ENCODE measurements around the gene PRKAG2.

The PRKAG2 gene

DNA sequence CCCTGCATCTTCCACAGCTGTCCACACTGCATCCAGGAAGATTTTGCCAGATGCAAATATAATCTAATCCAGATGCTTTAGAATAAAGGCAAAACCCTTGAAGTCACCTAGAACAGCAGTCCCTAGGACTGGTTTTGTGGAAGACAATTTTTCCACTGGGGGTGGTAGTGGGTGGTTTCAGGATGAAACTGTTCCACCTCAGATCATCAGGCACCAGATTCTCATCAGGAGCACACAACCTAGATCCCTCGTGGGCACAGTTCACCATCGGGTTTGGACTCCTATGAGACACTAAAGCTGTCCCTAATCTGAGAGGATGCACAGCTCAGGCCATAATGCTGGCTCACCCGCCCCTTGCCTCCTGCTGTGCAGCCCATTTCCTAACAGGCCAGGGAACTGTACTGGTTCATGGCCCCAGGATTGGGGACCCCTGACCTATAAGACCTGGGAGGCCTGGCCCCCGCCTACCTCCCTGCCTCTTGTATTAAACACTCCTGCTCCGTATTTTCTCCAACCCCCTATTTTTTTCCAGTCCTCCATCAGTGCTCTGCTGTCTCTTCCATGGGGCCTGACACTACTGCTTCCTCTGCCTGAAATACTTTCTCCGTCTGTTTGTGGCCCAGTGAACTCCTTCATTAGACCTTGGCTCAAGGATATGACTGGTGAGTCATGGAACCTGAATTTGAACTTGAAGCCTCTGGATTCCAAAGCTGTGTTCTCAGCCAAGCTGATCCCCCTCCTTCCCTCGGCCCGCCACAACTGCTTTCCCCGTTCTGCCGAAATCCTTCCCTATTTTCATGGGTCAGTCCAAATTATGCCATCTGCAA lies 277.3 kb downstream of the PRKAG2 start:
- DNase-seq, result peak; percentile 96

DNA sequence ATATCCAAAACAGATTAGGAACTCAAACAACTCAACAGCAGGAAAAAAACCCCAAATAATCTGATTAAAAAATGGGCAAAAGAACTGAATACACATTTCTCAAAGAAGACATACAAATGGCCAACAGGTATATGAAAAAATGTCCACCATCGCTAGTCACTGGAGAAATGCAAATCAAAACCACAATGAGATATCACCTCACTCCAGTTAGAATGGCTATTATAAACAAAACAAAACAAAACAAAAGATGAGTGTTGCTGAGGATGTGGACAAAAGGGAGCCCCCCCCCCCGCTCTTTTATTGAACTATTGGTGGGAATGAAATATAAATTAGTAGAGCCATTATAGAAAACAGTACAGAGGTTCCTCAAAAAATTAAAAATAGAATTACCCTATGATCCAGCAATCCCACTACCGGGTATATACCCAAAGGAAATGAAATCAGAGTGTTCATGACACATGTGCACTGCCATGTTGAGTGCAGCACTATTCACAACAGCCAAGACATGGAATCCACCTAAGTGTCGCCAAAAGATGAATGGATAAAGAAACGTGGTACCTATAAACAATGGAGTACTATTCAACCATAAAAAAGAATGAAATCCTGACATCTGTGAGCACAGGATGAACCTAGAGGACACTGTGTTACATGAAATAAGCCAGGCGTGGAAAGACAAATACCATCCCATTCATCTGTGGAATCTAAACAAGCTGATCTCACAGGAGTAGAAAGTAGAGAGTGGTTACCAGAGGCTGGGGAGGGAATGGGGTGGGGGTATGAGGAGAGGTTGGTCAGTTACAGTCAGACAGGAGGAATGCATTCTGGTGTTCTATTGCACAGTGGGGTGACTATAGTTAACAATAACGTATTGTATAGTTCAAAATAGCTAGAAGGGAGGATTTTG lies 279.1 kb downstream of the PRKAG2 start:
- peak; percentile 92 for DNase-seq

DNA sequence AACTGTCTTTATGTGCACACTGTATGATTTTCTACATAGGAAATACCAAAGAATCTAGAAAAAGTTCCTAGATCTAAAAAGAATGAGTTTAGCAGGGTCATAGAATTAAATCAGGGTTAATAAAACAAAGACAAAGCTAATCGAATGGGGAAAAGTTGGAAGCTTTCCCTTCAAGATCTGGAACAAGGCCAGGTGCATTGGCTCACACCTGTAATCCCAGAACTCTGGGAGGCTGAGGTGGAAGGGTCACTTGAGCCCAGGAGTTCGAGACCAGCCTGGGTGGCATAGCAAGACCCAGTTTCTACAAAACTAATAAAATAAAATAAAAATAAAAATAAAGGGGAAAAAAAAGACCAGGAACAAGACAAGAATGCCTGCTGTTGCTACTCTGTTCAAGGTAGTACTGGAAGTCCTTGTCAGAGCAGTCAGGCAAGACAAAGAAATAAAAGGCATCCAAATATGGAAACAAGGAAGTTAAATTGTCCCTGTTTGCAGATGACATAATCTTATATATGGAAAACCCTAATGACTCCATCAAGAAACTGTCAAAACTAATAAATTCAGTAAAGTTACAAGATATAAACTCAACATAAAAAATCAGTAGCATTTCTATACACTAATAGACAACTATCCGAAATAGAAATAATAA lies 281.1 kb downstream of the PRKAG2 start:
- DNase-seq, result no peak

GRCh38 chr7:151592868-151593486 lies 283.9 kb downstream of the PRKAG2 start:
- peak; percentile 99 for DNase-seq

DNA sequence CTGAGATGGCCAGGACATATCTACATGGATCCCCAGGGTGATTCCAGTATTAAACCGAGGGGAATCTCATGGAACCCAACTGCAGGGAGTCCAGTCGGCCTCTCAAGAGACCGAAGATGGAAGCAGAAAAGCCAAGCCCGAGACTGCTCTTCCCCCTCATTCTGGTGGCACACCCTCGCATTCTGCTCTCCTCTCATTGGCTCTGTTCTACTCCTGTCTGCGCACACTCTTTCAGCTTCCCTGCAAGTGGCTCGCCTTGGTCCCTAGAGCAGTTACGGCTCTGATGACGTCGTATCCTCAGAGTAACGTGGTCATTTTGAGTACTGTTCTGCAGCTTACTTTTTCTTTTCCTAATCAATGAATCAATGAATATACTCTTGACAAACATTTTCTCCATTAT lies 284.6 kb downstream of the PRKAG2 start:
- DNase-seq, result no peak

DNA sequence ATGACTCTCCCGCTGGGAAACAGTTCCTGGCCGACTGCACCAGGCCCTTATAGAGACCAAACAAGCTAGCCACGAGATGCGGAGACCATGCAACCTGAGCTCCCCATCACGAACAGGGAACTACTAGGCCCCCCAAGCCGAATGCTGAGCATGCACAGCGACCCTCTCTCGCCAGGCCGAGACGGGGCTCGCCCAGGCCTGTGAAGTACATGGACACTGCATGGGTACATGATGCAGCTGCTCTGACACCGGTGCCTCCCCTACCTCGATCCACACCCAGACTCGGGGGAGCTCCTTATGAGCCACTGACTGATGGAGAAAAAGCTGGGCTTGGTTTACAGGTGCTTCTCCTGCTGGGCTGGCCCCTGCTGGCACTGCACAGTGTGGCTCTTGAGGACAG lies 285.0 kb downstream of the PRKAG2 start:
- no peak for DNase-seq

- DNase-seq, result no peak
These were observed 285.8 kb downstream of the PRKAG2 start for GRCh38 chr7:151590850-151591771.

DNA sequence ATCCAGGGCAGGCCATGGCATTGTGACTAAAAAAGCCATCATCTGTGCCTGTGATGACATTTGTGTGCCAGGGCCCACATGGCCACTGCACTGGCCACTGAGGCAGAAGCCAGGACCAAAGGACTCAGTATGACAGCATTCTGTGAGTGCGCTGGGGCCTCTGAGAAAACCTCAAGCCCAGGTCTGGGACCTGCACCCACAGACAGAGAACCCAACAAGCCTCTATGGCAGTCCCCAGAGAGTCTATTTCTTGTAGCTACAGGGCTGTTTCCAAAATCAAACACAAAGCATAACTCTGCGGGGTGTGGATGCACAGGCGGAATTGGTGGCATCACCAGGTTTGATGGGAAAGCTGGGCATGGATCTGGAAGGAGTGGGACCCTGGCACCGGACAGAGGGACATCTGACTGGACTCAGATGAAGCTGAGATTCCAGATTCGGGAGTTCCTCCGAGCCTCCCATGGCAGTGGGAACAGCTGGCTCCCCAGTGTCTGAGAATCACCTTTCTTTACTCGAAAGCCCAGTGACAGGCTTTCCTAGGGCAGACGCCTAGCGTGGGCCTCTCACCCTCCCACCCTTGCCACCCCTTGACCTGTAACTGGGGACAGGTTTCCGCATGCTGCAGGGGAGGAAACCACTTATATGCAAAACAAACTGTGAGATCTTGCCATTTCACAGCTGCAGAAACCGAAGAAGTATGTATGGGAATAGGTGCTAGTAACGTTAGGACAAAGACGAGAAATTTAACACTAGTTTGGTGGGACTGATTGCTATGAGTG lies 286.7 kb downstream of the PRKAG2 start:
- no peak for DNase-seq

DNA sequence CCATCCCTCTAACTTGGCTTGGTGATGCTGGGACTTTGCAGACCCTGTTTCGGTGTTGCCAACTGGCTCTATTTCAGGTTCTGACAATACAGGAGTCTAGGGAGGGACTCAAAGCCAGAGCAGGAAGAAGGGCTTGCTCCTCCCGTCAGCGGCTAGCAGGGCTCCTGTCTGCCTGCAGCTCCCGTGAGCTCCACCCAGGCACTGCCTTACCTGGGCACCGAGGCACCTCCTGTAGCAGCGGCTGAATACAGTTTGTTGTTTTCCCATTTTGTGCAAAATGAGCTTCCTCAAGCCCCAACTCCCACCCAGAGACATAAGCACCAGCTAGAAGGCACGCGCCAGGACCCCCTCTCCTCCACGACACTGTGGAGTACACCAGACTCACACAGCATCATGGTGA lies 287.9 kb downstream of the PRKAG2 start:
- no peak for DNase-seq

DNA sequence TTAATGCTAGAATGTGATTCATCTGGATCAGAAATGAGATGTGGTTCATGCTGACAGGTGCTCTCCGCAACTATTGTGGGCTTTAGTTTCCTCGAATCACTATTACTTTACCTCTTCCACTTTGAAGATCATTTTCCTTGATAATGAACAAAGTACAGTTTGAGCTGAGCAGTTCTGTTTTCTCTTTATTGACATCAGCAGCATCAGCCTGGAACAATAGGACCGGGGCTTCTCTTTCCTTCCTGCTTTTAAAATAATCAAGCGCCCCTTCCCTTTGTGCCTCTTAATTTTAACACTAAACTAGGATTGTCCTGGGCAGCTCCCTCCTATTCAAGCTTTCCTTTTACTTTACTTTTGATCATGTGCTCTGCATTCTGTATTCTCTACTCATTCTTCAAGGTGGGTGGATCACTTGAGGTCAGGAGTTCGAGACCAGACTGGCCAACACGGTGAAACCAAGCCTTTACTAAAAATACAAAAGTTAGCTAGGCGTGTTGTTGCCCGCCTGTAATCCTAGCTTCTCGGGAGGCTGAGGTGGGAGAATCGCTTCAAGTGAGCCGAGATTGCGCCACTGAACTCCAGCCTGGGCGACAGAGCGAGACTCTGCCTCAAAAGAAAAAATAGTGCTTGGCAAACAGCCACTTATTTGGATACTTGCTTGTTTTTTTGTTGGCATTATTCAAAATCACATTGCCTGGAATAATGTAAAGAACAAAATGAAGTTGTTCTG lies 290.2 kb downstream of the PRKAG2 start:
- no peak for DNase-seq

GRCh38 chr7:151585744-151586393 lies 291.0 kb downstream of the PRKAG2 start:
- no peak for DNase-seq

DNA sequence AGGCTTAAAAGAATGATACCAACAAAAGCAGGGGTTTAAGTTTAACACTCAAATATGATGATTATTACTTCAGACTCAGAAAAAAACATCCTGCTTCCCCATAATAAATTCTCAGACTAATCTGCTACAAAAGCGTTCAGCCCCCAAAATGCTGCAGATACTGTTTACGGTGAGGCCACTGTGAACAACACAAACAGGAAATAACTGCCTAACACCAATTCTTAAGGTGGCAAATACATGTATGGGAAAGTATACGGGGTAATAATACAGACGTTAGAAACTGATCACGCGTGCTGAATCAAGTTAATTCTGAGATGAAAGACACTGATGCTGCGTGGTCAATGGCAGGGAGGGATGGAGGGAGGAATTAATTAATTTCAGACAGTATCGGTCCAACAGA lies 295.2 kb downstream of the PRKAG2 start:
- DNase-seq, result no peak

- DNase-seq, result no peak
These were observed 297.3 kb downstream of the PRKAG2 start for GRCh38 chr7:151579644-151580043.

DNA sequence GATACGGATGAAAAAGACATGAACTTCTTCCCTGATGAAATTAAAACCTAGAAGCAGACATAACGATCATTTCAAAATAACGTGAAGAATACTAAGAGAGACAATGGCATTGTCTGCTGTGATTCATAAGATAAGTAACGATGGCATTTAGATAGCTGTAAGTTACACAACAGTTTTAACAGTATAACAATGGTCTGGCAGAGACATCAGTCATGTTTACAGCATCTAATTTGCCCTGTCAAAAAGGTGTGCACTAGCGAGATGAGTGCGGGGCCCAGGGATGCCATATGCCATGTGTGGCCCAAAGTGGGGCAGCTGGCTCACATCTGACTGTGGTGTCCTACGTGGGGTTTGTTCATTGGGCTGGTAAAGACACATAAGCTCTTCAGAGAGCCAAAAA lies 301.5 kb downstream of the PRKAG2 start:
- DNase-seq, result no peak

DNA sequence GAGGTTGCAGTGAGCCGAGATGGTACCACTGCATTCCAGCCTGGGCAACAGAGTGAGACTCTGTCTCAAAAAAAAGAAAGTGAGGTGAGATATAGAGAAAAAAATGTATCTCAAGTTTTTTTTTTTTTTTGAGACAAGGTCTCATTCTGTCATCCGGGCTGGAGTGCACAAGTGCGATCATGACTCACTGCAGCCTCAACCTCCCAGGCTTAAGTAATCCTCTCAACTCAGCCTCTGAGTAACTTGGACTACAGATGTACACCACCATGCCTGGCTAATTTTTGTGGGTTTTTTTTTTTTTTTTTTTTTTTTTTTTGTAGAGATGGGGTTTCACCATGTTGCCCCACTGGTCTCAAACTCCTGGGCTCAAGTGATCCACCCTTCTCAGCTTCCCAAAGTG lies 303.9 kb downstream of the PRKAG2 start:
- peak; percentile 80 for DNase-seq

DNA sequence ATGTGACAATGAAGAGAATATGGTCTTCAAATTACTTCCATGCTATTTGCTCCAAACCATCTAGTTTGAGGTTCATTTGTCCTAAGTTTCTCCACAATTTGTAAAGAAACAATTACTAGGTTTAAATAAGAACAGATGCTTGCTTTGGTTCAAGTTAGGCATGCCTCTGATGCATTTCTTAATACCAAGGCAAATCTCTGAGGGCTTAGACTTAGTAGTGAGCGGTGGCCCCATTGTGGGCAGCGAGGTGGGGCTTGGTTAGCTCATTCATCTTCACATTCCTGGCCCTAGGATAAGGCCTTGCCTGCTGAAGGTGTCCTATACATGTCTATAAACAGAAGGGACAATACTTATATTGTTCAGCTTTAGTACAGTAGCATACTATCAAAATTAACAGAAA lies 304.8 kb downstream of the PRKAG2 start:
- peak; percentile 34 for DNase-seq

DNA sequence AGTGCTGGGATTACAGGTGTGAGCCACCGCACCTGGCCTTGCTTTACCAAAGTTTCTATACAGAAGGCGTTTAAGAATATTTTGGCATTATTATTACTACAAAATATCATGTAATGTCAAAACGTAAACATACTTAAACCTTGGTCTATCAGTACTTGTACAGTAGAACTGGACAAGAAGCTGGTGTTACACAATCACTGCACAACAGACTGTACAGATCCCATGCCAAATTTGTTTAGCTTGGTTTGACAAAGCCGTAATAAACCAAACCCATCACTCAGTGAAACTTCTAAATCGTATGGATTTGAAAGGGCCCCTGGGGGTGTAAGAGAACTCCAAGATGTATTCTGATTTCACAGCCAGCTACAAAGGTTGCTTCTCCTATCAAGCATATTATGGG lies 305.4 kb downstream of the PRKAG2 start:
- no peak for DNase-seq

GRCh38 chr7:151570366-151570915 lies 306.5 kb downstream of the PRKAG2 start:
- peak; percentile 7 for DNase-seq

Data from fibroblast of skin of right biceps (primary cell).